COR-L47 (cell line): Measurements from ENCODE around the gene MBP.

Source experiments
- DNase-seq: peaks from one replicate; lab custom pipeline; 2025; lab: John Stamatoyannopoulos, UW

The MBP gene

DNA sequence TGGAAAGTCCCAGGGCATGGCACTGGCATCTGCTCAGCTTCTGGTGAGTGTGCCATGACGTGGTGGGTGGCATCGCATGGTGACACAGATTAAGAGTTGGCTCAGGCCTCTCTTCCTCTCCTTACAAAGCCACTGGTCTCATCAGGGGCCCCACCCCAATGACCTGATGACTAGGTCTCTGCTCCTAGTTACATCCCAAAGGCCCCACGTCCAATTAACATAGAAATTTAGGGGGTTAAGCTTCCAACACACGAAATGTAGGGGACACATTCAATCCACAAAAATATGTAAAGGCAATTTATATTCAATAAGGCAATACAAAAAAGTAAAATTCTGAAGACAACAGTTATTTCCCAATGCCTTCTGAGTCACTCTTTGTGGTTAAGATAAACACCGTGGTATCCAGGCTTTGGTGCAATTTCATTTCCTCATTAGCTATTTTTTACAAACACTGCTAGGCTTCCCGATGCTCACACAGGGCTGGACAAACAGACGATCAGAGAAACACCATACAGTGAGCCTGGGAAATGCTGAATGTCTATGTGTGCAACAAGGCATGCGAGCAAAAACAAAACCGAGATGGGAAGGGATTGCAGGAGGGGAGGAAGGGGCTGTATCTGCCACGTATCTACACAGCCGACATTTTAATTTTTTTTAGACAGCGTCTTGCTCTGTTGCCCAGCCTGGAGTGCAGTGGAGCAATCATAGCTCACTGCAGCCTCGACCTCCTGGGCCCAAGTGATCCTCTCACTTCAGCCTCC is 67.2 kb downstream of the MBP start:
- no peak for DNase-seq

DNA sequence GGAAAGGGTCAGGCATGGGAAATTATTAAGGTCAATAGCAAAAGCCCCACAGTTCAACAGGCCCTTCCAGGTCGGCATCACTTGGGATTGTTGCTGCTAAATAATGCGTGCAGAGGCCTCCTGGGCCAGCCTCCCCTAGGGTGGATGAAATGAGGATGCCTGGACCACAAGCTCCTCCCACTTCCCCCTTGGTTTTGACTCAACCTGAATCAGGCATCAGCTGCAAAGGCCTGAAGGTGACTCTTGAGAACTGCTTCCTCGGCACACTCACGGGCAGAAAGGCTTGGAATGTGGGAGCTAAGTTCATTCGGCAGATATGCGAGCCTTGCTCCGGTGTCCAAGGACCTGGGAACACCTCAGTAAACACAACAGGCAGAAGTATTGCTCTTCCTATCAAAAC is 69.3 kb downstream of the MBP start:
- no peak for DNase-seq

DNA sequence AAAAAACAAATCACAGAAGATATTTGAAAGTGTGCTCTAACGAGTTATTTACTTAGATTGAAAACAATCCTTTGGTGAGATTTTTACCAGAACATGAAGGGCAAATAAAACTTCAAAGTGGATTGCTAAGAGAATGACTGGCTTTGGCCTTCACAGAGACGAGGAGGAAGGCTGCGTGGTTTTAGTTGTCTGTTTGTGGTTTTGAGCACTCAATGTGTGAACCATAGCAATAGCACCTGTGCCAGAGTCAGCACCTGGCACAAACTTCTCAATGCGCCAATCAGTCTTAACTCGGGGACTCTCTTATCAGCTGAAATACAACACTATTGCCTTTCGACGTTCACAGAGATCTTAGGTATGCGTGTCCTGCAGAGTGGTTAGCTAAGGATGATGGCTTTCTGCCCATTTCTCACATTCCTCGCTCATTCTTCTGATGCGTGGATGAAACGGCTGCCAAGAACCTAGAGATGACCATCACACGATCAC is 70.0 kb downstream of the MBP start:
- DNase-seq: no peak

DNA sequence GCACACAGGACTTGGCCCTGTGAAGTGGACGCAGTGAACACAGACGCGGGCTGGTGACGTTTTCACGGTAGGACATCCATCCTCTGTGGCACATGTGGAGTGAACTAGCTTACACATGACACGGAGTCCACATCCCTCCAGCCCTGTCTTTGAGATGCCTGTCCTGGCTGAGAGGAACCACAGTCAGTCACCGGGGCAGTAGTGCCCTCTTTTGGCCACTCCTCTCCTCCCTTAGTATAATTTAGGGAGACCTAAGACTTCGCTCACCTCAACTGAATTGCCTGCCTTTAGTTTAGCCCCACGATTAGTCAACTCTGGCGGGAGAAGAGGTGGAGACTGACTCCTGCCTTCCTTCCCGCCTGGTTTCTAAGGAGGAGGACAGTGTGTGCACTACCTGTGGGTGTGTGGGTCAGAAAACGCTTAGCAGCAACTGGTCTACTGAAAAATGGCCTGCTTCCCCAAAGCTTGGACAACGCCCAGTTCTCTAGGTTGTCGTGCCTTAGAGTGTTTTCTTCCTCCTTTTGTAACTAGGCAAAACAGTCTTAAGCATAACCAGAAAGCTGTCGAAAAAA is 70.6 kb downstream of the MBP start:
- no peak for DNase-seq

DNA sequence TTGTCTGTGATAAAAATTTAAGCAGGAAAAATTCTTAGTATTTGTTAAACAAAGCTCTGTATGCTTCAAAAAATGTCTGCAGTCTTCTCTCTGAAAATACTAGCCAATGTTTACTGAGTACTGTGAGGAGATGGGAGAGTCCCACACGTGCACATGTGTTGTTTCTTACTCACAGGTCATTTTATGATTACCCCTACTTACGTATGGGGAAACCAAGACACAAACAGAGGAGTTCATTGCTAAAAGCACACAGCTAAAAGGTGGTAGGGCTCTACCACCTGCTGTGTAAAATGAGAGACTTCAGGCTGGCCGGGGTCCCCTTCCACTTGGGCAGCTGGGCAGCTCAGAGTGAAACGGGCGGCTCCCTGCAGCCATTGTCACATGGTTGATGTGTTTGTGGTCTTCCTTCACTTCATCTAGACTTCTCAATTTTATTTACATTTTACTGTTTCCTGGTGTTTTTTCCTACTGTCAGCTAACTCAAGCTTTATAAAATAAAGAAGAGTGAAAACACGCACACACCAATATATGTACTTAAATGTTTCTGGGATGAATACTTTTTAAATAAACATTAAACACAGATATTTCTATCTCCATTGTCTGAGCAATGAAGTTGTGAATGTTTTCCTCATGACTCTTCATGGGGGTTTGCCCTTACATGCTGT is 71.2 kb downstream of the MBP start:
- no peak for DNase-seq

DNA sequence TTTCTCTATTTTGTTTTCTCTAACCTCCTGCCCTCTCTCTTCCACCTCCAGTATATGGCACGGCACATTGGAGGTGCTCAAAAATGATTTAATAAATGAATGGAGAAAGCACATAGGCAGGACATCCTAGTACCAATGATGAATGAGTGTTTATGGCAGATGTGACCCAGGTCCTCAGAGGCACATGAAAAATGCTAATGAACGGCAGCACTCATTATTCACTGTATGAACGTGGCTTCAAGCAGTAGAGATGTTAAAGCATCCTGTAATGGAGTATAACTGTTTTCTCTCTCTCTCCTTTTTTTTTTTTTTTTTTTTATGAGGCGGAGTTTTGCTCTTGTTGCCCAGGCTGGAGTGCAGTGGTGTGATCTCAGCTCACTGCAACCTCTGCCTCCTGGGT is 72.4 kb downstream of the MBP start:
- DNase-seq: no peak

DNA sequence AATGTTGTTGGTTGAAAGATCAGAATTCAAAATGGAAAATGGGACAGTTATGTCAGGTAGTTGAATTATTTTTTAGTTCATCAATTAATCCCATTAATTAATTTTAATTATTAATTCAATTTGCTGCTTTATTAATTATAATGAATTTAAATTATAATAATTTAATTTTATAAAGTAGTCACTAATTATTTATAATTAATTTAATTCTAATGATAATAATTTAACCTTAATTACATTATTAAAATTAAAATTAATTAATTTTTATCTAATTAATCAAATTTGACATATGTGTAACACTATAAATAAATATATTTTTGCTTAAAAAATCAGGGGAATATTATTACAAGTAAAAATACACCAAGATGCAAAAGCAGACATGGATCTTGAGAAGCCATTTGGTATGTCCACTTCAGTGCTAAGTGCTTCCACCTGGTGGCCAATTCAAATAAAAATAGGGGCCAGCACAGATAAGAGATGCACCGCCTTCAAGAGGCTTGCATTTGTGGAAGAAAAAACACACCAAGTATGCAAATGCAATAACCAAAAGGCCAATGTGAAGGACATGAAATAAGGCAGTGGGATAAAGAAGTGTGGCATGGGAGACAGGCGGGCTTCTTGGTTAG is 73.2 kb downstream of the MBP start:
- DNase-seq: peak; percentile 67

DNA sequence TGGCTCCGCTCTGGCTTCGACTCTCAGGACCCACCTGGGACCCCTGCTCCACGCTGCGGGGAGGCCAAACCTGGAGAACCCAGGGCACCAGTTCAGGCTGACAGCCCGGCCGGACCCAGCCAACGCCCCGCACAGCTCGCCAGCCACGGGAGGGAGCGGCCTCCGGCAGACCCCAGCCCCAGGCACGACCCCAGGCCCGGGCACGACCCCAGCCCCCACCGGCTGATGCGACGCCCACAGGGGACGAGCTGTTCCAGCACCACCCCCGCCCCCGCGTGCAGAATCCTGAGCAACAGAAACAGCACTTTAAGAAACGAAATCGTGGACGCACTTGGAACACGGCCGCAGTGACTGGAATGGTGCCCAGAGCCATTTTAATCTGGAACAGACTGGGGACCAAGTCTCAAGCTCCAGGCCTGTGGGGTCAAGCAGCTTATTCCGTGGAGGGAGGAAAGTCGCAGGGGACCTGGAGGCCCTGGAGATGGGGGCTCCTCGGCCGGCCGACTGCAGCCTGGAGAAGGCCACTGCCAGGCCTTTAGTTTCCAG is 74.2 kb downstream of the MBP start:
- DNase-seq: no peak

DNA sequence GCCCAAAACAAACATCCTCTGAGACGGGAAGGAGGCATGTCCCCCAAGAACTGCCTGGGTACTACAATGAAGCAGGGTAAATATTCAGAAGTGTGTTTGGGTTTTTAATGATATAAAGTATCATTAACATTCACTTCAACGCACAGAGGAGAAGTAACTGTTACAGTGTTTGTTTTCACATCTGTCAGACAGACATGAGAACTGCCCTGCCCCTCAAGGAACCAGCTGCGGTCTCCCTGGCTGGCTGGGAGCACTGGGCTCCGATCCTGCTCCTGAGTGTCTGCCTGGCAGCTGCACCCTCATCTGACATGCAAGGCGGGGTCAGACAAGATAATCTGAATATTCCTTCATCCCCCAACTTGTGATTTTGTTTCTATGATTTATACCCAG is 75.6 kb downstream of the MBP start:
- DNase-seq: no peak

DNA sequence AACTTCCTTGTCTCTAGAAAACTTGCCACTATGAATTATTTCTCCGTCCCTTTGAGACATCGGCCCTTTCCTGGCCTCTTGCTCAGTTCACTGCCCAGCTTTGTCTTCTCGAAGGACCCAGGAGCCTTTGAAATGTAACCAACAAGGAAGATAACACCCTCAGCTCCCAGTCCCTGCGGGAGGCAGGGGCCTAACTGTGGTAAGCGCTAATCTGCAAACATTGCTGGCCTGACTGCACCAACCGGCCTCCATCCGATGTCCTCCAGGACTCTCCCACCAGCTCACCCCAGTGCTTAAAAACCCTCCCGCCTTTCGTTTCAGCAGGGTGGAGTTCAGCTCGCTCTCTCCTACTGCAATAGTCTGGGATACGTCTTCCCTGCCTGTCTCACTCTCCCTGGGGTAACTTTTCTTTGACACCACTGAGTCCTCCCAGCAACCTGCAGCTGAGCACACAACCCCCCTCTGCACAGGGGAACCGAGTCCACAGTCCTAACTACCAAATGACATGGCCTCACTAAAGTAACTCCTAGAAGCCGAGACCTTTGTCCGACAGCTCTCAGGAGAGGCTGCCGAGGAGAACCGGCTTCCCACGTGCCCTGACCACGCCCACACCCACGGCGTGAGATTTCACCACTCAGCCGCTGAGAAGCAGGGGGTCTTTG is 76.1 kb downstream of the MBP start:
- DNase-seq: no peak

DNA sequence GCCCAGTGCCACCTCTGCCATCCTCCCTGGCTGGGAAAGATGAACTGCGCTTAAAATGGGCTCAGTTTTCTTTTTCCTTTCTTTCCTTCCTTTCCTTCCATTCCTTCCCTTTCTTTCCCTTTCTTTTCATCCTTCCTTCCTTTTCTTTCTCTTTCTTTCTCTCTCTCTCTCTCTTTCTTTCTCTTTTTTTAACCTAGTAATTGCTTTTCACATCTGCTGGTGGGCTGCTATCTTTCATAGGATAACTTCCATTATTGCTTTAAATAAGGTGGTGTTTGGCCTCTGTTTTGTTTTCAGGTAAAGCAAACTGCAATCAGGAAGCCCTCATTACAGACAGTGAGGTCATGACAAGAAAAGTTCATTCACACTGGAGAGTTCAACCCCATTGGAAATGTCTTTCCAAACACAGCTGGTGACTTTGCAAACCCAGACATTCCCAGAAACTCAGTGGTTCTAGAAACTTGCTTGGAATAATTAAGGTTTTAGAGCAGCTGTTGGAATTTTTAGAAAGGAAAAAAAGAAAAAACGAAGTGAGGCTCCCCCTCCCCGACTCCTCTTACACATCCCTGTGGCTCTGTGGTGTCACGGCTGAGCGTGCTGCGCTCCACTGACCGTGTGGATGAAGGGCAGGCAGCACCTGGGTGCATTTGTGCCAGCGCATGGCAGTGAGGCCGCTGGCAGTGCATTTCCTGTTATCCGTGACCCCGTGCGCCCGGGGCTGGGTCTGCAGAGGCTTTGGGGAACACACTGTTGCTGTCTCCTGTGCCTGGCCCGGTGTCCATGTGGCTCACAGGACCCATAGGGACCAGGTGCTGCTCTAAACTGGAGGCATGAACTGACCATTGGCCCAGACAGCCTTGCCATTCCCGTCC is 76.9 kb downstream of the MBP start:
- no peak for DNase-seq

DNA sequence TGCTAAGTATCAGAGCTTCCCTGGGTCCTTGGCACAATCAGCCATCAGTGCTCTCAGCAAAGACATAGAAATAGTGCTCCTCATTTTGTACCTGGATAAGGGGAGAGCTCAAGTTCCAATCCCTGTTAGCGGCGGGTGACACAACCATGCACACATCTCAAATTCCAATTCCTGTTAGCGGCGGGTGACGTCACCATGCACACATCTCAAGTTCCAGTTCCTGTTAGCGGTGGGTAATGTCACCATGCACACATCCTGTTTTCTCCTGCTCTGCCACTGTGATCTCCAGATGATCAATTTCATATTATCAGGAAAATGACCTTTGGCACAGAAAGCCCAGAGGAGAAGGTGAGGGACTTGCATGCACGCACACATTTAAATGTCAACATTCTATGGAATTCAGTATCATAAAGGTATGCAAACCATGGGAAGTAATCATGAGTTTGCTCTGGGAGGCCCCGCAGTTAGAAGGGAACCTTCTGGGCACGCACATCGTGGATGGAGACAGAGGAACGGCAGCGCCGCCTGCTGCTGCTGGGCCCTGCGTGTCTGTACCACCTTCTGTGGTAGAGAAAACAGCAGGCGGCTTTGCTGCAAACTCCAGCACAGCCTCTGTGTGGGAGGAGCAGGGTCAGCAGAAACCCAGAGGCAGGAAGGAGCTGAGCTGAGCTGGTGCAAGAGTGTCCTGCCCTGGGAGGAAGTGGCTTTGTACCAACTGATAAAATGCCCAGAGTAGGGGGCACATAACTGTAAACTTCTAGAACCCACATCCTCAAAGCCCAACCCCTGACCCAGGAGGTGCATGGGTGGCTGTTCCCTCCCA is 77.8 kb downstream of the MBP start:
- DNase-seq: no peak

DNA sequence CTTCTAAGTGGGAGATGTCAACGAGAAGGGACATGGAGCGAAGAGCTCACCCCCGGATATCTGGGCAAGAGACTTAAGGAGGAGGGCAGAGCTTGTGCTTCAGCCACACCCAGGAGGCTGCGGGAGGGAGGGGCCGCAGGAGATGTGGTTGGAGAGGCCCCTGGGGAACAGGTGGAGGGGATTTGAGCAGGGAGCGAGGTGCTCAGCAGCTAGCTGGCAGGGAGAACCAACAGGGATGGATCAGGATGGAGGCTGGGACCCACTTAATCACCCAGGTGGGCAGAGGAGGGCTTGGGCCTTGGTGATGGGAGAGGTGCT is 78.3 kb downstream of the MBP start:
- DNase-seq: no peak

DNA sequence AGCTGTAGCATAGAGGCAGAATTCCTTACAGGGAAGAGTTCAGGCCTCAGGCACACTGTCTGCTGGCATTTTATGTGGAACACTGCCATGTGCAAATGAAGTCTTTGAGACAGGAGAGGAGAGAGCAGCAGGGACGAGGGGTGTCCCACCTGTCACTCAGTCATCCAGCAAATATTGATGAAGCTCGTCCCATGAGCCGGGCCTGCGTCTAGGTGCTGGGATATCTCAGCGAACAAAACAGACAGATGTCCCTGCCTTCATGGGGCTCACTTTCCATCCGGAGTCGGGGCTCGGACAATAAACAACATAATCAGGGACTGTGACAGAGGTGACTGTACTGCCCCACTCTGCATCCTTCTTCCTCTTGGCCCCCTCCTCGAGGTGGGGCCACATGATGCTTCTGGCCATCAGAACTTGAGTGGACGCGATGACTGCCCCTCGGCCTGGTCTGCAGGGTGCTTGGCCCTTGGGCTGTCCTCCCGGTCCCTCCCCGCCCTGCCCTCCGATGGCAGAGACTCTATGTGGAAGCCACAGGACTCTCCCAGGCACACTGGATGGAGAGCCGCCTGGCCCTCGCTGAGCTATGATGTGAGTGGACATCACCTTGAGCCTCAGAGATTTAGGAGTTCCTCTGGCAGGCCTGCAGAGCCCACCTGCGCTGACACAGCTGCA is 78.8 kb downstream of the MBP start:
- DNase-seq: no peak

DNA sequence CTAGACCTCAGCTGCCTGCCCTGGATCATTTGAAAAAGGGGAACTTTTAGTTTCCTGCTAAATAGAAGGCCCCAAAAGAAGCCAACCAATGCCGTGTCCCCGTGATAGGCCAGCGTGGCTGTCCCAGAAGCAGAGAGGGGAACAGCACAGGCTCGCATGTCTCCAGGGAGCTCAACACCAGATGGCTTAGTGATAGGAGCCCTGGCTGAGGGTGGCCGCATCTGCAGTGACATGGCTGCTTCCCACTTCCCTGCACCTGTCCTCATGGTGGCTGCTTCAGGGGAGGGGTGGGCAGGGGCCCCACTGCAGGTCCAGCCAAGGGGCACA is 79.6 kb downstream of the MBP start:
- no peak for DNase-seq

DNA sequence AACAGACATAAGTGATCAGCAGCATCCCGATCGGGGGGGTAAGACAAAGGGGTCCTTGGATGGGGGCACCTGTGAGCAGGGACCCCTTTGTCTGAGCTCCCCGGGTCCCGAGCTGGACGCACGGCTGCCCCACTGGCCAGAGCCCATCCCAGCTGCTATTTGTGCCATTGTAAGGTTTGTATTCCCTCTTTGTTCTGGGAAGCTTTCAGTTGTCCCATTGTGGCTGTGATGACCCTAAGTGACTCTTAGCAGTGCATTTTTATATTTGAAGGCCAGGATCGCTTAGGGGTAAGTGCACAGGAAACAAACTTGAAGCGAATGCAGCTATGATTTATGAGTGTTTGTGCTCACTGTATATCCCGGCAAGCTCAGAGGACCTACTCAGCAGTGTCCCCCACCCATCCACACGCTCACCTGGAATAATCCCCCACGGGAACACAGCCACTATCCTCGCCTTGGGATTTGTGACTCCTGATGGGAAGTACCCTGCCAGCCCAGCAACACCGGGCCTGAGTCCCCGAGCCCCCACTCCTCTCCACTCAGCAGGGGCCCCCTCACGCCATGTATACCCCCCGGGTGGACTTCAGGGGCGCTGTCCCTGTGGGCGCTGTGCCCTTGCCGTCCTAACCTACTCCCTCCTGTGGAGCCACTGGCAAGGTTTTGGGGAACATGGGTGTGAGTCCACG is 80.1 kb downstream of the MBP start:
- DNase-seq: no peak

DNA sequence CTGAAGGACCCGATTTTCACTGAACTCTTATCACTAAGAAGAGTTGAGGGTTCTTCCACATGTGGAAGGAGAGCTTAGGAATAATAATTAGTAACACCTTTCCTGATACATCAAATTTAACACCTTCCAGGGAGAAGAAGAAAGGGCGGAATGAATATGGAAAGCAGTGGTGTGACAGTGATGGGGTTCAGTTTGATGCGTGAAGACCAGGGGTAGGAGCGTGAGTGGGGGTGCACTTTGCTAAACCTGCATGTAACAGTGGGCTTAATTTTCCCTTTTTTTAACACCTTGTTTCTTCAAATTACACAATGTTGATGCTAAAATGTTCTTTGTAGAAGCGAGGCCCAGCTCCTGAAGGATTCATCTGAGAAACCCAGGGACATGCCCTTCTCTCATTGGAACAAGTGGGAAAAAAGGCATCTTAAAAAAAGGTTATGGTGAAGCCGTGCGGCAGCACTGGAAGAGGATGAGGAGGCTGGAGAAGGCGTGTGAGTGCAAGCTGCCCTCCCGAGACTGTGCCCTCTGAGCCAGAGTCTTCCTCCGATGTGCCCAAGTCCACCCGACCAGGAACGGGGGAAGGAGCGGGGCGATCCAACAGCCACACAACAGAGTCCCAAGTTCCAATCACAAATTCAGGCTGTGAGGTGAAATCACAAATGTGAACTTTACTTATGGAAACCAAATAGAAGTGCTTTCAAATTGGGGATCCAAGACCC is 80.8 kb downstream of the MBP start:
- DNase-seq: no peak

DNA sequence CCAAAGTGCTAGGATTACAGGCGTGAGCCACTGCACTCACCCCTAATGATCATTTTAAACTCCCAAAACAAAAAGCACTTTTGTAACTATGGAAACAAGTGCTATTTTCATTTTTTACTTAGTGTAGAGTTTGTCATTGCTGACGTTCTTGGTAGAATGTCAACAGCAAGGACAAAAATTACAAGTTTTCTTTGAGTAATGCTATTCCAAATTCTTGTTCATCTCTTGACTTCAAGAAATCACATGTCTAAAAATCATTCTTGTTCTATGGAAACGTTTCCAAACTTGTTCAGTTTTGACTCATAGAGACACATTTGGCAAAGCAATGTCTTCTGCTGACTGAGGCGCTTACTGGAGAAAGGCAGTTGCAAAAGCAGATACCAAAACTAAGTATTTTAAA is 82.6 kb downstream of the MBP start:
- DNase-seq: no peak
